Non-pigmented ciliary epithelial cell (primary cell): Measurements from ENCODE around the gene ANAPC16.
"Not testable (repeated sequence)": the region's sequence is repeated elsewhere in the genome, so short reads cannot be mapped to it uniquely, and the experiment has no call there.

Source experiments
- DNase-seq: peaks from one replicate; pipeline ENCODE4 v3.0.0-alpha.2; 2010; ENCODE audit warnings: low read depth

ANAPC16 gene

GRCh38 chr10:72211832-72212231 is 4.0 kb upstream of the ANAPC16 start:
- not testable (repeated sequence) for DNase-seq

GRCh38 chr10:72218325-72218724 is 2.5 kb downstream of the ANAPC16 start:
- DNase-seq = no peak

- DNase-seq = no peak
Measured at GRCh38 chr10:72218726-72219125, 2.9 kb downstream of the ANAPC16 start.

- DNase-seq = no peak
Measured at GRCh38 chr10:72219235-72219814, 3.5 kb downstream of the ANAPC16 start.

DNA sequence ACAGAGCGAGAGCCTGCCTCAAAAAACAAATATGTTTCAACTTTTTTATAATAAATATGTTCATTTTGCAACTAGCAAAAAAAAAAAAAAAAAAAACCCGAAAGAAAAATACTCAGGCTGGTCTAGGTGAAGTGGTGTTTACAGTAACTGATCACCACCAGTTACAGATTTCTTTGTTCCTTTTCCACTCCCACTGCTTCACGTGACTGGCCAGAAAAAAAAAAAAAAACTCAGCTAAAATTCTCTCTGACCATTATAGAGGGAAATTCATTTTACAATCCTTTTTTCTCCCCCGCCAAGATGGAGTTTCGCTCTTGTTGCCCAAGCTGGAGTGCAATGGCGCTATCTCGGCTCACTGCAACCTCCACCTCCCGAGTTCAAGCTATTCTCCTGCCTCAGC is 4.8 kb downstream of the ANAPC16 start:
- no peak for DNase-seq

- DNase-seq = no peak
Measured at GRCh38 chr10:72221278-72221677, 5.5 kb downstream of the ANAPC16 start.

DNA sequence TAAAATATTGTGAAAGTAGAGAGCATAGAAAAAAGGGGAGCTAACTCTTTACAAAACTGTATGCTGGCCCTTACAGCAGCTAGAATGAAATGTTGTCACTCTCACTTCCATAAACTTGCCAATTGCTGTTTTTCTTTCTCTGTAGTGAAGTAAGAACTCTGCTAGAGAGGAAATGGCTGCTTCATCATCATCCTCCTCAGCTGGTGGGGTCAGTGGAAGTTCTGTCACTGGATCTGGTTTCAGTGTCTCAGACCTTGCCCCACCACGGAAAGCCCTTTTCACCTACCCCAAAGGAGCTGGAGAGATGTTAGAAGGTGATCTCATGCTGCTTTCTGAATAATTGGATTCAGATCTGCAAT is 7.9 kb downstream of the ANAPC16 start:
- DNase-seq = no peak

- DNase-seq = not testable (repeated sequence)
Measured at GRCh38 chr10:72224191-72224590, 8.4 kb downstream of the ANAPC16 start.

GRCh38 chr10:72226418-72227027 is 10.7 kb downstream of the ANAPC16 start:
- no peak for DNase-seq

DNA sequence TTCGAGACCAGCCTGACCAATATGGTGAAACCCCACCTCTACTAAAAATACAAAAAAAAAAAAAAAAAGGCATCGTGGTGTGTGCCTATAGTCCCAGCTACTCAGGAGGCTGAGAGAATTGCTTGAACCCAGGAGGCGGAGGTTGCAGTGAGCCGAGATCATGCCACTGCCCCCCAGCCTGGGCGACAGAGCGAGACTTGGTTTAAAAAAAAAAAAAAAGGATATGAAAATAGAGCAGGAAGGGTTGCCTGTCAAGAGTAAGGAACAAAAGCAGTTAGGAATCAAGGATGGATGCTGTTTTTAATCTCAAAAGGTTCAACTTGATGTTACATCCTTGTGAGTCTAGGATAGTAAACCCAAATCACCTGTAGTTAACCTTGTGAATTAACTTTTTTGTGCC is 12.0 kb downstream of the ANAPC16 start:
- no peak for DNase-seq

DNA sequence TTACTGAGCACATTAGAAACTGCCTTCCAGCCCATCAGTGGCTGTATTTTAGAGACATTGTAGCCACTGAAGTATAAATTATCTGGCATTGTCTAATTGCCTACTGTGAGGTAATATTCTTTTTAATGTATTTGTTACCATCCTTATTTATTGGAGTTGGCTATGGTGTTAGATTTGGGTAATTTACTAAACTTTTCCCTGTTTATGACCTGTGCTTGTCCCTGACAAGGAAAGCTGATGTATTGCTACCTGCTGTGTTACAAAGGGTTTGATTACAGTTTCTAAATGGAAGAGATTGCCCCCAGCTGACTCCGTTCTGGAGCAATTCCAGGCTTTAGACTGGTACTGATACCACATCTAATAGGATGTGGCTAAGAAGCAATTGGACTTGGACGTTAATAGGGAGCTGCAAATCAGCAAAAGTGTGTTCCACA is 12.5 kb downstream of the ANAPC16 start:
- DNase-seq = no peak

GRCh38 chr10:72229261-72230251 is 13.7 kb downstream of the ANAPC16 start:
- no peak for DNase-seq

DNA sequence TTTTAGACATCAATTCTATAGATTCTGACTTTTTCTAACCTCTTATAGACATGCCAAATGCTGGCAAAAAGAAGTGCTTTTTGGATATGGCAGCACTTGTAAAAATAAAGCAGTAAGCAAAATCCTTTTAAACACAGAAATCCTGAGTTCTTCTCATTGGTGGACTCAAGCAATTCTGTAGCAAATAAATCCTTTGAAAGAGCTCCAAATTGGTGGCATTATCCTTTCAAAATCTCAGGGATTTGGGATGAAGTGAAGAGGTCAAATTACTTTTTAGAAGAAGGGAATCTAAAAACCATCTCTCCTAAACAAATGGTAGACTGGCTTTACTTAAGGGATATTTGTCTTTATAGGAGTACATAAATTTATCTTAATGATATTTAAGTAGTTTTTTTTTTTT is 17.8 kb downstream of the ANAPC16 start:
- DNase-seq = no peak

- DNase-seq = no peak
Measured at GRCh38 chr10:72234560-72235095, 18.8 kb downstream of the ANAPC16 start.

GRCh38 chr10:72235544-72236279 is 19.9 kb downstream of the ANAPC16 start:
- no peak for DNase-seq

DNA sequence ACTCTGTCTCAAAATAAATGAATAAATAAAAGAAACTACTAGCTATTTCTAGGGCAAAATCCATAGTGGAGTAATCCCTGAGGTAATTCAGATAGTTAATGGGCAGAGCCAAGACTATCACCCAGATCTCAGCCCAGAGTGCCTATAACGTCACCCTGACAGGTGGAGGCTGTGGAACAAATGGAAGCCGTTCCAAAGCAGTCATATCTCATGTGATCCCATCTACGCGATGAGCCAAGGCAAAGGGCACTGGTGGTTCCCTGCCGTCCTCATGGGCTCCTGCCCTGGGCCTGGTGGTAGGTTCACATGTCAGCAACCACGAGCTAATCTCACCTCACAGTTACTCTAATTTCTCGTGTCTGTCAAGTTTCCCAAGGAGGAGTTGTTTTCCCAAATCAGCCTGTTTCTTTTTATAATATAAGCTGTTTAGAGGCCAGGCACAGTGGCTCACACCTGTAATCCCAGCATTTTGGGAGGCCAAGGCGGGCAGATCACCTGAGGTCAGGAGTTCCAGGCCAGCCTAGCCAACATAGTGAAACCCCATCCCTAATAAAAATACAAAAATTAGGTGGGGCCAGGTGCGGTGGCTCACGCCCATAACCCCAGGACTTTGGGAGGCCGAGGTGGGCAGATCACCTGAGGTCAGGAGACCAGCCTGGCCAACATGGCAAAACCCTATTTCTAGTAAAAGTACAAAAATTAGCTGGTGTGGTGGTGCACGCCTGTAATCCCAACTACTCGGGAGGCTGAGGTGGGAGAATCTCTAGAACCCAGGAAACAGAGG is 22.8 kb downstream of the ANAPC16 start:
- DNase-seq = no peak

DNA sequence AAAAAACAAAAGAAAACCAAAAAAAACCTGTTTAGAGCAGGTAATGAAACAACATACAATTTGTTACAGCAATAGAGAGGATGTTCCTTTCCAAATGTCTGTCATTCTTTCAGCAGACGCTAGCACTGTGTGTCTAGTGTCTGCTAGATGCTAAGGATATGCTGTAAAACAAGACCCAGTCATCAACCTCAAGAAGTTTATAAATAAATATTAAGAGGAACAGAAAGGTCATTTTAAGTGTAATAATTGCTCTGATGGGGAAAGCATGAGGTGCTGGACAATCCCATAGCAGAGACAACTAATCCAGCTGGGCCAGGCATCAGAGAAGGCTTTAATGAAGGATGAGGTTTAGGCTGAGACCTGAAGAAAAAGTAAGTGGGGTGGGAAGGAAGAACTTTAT is 23.6 kb downstream of the ANAPC16 start:
- no peak for DNase-seq

GRCh38 chr10:72240371-72240770 is 24.6 kb downstream of the ANAPC16 start:
- no peak for DNase-seq

DNA sequence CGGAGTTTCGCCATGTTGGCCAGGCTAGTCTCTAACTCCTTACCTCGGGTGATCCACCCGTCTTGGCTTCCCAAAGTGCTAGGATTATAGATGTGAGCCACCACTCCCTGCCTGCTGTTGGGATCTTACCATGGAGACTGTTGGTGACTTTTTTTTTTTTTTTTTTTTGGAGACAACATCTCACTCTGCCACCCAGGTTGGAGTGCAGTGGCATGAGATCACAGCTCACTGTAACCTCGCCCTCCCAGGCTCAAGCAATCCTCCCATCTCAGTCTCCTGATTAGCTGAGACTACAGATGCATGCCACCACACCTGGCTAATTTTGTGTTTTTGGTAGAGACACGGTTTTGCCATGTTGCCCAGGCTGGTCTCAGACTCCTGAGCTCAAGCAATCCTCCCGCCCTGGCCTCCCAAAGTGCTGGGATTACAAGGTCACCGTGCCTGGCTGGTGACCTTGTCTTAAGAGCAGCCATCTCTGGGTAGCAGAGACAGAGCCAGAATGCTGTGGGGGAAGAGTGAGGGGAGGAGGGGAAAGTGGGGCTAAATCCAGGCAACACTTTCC is 26.0 kb downstream of the ANAPC16 start:
- DNase-seq = no peak

DNA sequence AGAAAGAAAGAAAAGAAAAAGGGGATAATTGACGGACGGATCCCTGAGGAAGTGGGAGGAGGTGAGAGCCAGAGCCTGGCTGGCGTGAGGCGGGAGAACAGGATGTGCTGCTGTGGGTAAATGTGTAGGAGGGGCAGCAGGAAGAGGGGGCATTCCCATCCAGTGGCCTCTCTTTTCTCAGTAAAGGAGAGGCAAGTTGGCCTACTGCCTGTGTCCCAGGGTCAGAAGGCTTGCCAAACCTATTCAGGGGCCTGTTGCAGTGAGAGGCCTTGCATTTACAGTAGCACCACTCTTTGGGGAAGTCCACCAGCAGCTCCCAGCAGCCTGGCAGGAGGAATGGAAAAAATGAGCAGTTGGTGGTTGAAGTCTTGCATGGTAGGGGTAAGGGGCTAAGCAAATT is 26.9 kb downstream of the ANAPC16 start:
- no peak for DNase-seq
